Hepatocyte (in vitro differentiated cells): Measurements from ENCODE around the gene CCDC91. TPM values are rescaled to one million over a fixed set of nuclear protein-coding genes. Genes with fewer than 3 reads are reported as not detected.

Experiments used
- DNase-seq: peaks from one replicate; pipeline ENCODE4 v3.0.0-alpha.2; 2016; ENCODE audit warnings: low spot score
- H2AFZ ChIP-seq: fragments of 200-600 bp; sonication (generic); 2 replicates; pipeline ENCODE4 v1.6.0; 2016; ENCODE audit warnings: antibody characterized with exemption, mild to moderate bottlenecking
- H3K27ac ChIP-seq: fragments of 200-600 bp; sonication (generic); 2 replicates; pipeline ENCODE4 v1.5.1; 2016; ENCODE audit warnings: mild to moderate bottlenecking
- H3K27me3 ChIP-seq: fragments of 200-600 bp; sonication (generic); 2 replicates; pipeline ENCODE4 v1.6.1; 2016
- H3K36me3 ChIP-seq: fragments of 200-600 bp; sonication (generic); replicated peaks from 2 replicates; pipeline ENCODE4 v1.5.1; 2016; ENCODE audit warnings: low read depth; ENCODE audit not compliant: insufficient read depth
- H3K4me1 ChIP-seq: fragments of 200-600 bp; sonication (generic); 2 replicates; pipeline ENCODE4 v1.5.1; 2016; ENCODE audit warnings: mild to moderate bottlenecking, moderate library complexity; ENCODE audit not compliant: insufficient read depth
- H3K4me2 ChIP-seq: fragments of 200-600 bp; sonication (generic); 2 replicates; pipeline ENCODE4 v1.6.0; 2016
- H3K4me3 ChIP-seq: fragments of 200-600 bp; sonication (generic); 2 replicates; pipeline ENCODE4 v1.5.1; 2016; ENCODE audit warnings: mild to moderate bottlenecking
- H3K79me2 ChIP-seq: fragments of 200-600 bp; sonication (generic); 2 replicates; pipeline ENCODE4 v1.6.0; 2017; ENCODE audit warnings: mild to moderate bottlenecking
- H3K9me2 ChIP-seq: fragments of 200-600 bp; sonication (generic); replicated peaks from 2 replicates; pipeline ENCODE4 v1.6.0; 2017; ENCODE audit warnings: mild to moderate bottlenecking; ENCODE audit not compliant: insufficient read depth
- H3K9me3 ChIP-seq: fragments of 200-600 bp; sonication (generic); 2 replicates; pipeline ENCODE4 v1.5.1; 2016; ENCODE audit warnings: low read depth, mild to moderate bottlenecking
- H4K20me1 ChIP-seq: fragments of 200-600 bp; sonication (generic); 2 replicates; pipeline ENCODE4 v1.6.0; 2016; ENCODE audit warnings: mild to moderate bottlenecking; ENCODE audit not compliant: insufficient read depth, poor library complexity, severe bottlenecking
- EZH2 ChIP-seq: fragments of 200-600 bp; sonication (generic); IDR thresholded peaks from 2 replicates; pipeline ENCODE4 v1.6.1; 2016; ENCODE audit warnings: antibody characterized with exemption, mild to moderate bottlenecking, borderline replicate concordance
- EZH2phosphoT487 ChIP-seq: fragments of 200-600 bp; sonication (generic); IDR thresholded peaks from one replicate; pipeline ENCODE4 v1.6.1; 2018; ENCODE audit warnings: antibody characterized with exemption, mild to moderate bottlenecking, low read depth, moderate library complexity; ENCODE audit not compliant: unreplicated experiment, severe bottlenecking
- WGBS: methylation state at CpG from one replicate; pipeline ENCODE4 v1.1.6; 2016; ENCODE audit warnings: low lambda C conversion rate; ENCODE audit errors: missing lambda C conversion rate; 5-methylcytosine and 5-hydroxymethylcytosine counted together
- polyA plus RNA-seq: library from polyadenylated mRNA; unstranded; fragments of >200 nt; fragmentation: Nextera tagmentation; extraction: Ambion mirVana; gene quantifications from 2 replicates; pipeline ENCODE4 v1.2.1, GENCODE V29; 2016
- total RNA-seq: library from RNA; depleted of rRNA; stranded (reverse); fragments of >200 nt; gene quantifications from 2 replicates; pipeline ENCODE4 v1.2.3, GENCODE V29; 2014
- TF ChIP-seq, protein P1 (sequence below): fragments of 200-600 bp; sonication (generic); IDR thresholded peaks from 2 replicates; pipeline ENCODE4 v1.5.1; 2016; ENCODE audit warnings: antibody characterized with exemption, mild to moderate bottlenecking; ENCODE audit not compliant: poor library complexity

The CCDC91 gene
- total and polyA plus RNA-seq, 2 experiments from 2014 or later = 14.2 to 15.1 TPM

DNA sequence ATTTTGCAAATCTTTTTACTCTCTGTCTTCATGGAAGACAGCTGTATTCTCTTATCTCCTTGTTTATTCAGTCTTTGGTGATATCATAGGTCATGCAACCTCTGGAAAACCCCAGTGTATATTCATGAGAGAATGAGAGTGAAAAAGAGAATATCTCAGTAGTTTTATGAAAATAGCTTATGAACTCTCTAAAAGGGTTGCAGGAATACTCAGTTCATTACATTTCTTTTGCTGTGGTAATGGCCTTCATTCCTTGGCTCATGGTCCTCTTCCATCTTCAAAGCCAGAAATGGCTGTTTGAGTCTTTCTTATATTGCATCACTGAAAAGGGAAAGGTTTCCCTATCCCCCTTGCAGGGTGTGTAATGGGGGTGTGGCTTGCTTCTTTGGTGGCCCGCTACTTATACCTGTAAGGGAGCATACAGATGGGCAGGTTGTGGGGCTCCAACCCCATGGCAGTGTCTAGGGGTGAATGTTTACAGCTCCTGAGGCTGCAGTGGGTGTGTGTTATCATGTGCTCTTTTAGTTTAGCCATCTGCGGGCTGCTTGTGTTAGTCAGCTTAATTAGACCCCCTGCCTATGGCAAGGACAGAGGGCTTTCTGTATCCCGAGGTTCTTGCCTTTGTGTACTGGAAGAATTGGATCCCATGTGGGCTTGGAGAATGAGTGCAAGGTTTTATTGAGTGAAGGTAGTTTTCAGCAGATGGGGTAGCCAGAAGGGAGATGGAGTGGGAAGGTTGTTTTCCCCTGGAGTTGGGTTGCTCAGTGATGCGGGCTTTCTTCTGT lies 150.2 kb downstream of the CCDC91 start:
- Histone ChIP-seq H2AFZ (no peak overlapping the region), H3K4me2 (no peak overlapping the region), H3K27ac (no peak overlapping the region), H3K36me3 (no peaks in the 10 kb centered on the region), H3K9me3 (no peaks in the 10 kb centered on the region), H3K27me3 (no peaks in the 10 kb centered on the region), H3K79me2 (no peaks in the 10 kb centered on the region), H3K4me3 (no peak overlapping the region), H4K20me1 (no peaks in the 10 kb centered on the region), H3K4me1 (peaks cover 3% of the 10 kb centered on the region), H3K9me2 (no peaks in the 10 kb centered on the region)
- TF ChIP-seq, protein P1, sequence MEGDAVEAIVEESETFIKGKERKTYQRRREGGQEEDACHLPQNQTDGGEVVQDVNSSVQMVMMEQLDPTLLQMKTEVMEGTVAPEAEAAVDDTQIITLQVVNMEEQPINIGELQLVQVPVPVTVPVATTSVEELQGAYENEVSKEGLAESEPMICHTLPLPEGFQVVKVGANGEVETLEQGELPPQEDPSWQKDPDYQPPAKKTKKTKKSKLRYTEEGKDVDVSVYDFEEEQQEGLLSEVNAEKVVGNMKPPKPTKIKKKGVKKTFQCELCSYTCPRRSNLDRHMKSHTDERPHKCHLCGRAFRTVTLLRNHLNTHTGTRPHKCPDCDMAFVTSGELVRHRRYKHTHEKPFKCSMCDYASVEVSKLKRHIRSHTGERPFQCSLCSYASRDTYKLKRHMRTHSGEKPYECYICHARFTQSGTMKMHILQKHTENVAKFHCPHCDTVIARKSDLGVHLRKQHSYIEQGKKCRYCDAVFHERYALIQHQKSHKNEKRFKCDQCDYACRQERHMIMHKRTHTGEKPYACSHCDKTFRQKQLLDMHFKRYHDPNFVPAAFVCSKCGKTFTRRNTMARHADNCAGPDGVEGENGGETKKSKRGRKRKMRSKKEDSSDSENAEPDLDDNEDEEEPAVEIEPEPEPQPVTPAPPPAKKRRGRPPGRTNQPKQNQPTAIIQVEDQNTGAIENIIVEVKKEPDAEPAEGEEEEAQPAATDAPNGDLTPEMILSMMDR = no peak
- TF ChIP-seq EZH2 (no peak), EZH2phosphoT487 (no peak)
- no peak for DNase-seq
- WGBS = 91% methylated on average over 4 of the region's 4 CpGs

- no peaks in the 10 kb centered on the region for H3K79me2 ChIP-seq
- TF ChIP-seq EZH2phosphoT487 = no peak
- TF ChIP-seq, protein P1 = no peak
- no peak for TF ChIP-seq EZH2
- H3K4me2 ChIP-seq = no peak overlapping the region
- no peak overlapping the region for H2AFZ ChIP-seq
- DNase-seq = no peak
- no peak overlapping the region for H3K27ac ChIP-seq
- WGBS = 89% methylated on average over 1 of the region's 1 CpG
- no peaks in the 10 kb centered on the region for H3K27me3 ChIP-seq
- H3K4me3 ChIP-seq = no peak overlapping the region
- no peaks in the 10 kb centered on the region for H4K20me1 ChIP-seq
- no peaks in the 10 kb centered on the region for H3K9me3 ChIP-seq
- no peaks in the 10 kb centered on the region for H3K9me2 ChIP-seq
- H3K36me3 ChIP-seq = no peaks in the 10 kb centered on the region
- H3K4me1 ChIP-seq = peaks cover 3% of the 10 kb centered on the region
Observed at GRCh38 chr12:28343713-28344112, 153.5 kb downstream of the CCDC91 start.

DNA sequence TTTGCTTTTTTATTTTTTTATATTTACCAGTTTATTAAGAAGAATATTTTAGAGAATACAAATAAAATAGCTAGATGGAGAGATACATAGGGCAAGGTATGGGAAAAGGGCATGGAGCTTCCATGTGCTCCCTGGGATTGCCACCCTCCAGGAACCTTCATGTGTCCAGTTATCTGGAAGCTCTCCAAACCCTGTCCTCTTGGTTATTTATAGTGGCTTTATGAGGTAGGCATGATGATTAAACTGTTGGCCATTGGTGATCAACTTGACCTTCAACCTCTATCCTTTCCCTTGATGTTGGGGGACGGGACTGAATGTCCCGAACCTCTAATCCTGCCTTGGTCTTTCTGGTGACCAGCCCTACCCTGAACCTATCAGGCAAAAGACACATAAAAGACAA lies 156.3 kb downstream of the CCDC91 start:
- TF ChIP-seq EZH2 (no peak), EZH2phosphoT487 (no peak)
- TF ChIP-seq, protein P1 = no peak
- Histone ChIP-seq H2AFZ (no peak overlapping the region), H3K79me2 (no peaks in the 10 kb centered on the region), H3K27ac (no peak overlapping the region), H3K4me3 (no peak overlapping the region), H3K27me3 (no peaks in the 10 kb centered on the region), H3K9me3 (no peaks in the 10 kb centered on the region), H3K4me2 (no peak overlapping the region), H3K36me3 (no peaks in the 10 kb centered on the region), H4K20me1 (no peaks in the 10 kb centered on the region), H3K9me2 (no peaks in the 10 kb centered on the region), H3K4me1 (no peaks in the 10 kb centered on the region)
- 91% methylated on average over 2 of the region's 2 CpGs for WGBS
- DNase-seq = no peak
